HG02981 (cell line): ENCODE data around the gene ZDHHC11B.
"Not testable (repeated sequence)": the region's sequence is repeated elsewhere in the genome, so short reads cannot be mapped to it uniquely, and the experiment has no call there.

Source experiments
- ATAC-seq: cut with Tn5 transposase; IDR thresholded peaks from one replicate; pipeline ENCODE4 v1.9.1; 2021; ENCODE audit warnings: mild to moderate bottlenecking, moderate library complexity; ENCODE audit not compliant: unreplicated experiment

Gene ZDHHC11B

DNA sequence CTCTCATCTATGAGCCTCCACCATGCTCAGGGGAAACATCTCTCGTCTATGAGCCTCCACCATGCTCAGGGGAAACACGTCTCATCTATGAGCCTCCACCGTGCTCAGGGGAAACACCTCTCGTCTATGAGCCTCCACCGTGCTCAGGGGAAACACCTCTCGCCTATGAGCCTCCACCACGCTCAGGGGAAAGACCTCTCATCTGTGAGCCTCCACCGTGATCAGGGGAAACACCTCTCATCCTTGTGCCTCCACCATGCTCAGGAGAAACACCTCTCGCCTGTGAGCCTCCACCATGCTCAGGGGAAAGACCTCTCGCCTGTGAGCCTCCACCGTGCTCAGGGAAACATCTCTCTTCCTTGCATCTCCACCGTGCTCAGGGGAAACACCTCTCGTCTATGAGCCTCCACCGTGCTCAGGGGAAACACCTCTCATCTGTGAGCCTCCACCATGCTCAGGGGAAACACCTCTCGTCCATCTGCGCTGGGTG, 30.3 kb downstream of the ZDHHC11B start:
- ATAC-seq: not testable (repeated sequence)

DNA sequence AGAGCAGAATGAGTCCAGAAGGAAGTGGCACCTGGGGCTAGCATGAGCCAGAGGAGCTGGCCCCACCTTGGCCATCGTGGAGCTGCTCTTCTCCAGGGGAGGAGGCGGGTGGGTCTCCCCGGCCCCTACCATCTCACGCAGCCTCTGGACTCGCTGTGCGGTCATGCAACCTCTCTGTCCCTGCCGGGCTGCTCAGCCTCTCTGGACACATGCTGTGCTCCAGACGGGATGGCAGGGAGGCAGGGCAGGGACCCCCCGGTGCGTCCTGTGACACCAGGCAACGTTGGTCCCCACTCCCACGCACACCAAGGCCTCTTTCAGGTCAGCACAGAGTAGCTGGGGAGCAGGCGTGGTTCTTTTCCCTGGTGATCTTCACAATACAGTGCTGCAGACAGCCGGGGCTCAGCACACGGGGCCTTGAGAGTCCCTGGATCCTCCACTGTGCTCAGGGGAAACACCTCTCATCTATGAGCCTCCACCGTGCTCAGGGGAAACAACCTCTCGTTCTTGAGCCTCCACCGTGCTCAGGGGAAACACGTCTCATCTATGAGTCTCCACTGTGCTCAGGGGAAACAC, 30.9 kb downstream of the ZDHHC11B start:
- ATAC-seq: not testable (repeated sequence)

DNA sequence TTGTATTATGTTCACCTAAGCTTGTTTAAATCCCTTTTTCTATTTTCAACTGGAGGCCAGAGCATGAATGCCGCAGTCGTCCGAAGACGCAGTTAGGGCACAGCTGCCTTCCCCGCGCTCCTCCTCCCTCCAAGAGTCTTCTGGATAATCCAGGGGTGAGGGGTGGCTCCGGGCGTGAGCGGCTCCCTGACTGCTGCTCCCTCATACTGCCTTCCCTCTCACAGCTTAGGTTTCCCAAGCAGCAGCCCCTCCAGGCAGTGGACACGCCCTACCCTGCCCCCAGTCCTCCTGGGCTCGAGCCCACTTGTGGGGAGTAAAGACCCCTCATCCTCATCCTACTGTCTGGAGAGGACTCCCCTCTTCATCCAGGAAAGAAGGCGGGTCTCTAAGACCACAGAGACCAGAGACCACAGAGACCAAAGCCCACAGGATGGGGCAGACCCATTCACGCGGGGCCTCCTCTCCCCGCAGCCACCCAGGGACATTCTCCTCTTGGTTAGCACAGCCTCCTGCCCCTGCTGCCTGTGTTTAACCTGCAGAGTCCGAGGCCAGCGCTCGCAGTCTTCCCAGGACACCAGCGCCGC, 31.9 kb downstream of the ZDHHC11B start:
- not testable (repeated sequence) for ATAC-seq

DNA sequence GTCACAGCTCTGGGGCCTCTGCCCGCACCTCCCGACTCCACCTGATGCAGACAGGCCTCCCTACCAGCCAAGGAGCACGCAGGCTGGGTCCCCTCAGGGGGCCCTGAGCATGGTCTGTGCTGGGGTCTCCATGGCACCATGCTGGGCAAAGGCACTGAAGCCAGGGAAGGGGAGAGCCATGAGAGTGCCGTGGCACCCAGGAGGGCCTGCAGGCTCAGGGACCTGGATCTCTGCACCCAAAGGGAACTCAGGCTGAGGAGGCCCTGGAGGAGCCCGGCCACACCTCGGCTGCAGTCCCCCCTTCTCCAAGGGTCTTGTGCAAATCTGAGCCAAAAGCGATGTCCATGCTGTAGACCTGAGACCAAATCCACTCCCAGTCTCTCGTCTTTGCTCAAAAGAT, 32.5 kb downstream of the ZDHHC11B start:
- not testable (repeated sequence) for ATAC-seq

DNA sequence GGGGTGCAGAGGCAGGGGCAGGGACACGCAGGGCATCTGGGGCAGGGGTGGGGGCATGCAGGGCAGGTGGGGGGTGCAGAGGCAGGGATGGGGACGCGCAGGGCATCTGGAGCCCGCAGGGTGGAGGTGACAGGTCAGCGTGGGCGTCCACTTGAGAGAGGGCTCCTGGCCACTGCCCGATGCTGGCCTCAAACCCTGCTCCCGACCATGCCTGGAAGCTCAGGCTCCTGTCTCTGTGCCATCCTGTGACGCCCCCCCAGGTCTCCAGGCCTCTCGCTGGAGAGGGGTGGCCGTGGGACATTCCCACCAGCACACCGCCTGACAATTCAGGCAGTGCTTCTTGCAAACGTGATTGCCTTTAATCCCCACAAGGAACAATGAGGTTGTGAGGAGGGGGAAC, 33.0 kb downstream of the ZDHHC11B start:
- ATAC-seq: no peak

DNA sequence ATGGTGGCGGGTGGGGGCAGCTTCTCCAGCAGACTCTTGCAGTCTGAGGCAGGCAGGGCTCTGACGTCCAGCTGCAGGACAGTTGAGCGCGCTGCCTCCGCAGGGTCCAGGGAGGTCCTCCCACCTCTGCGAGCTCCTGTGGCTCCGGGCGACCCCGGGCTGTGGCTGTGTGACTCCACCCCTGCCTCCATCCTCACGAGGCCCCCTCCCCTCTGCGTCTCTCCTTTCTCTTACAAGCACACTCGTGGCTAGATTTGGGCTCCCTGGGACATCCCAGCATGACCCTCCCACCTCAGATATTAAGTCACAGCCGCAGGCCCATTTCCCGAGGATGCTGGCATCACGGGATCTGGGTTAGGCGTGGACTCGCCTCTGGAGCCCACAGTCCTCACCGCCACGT, 34.3 kb downstream of the ZDHHC11B start:
- not testable (repeated sequence) for ATAC-seq

DNA sequence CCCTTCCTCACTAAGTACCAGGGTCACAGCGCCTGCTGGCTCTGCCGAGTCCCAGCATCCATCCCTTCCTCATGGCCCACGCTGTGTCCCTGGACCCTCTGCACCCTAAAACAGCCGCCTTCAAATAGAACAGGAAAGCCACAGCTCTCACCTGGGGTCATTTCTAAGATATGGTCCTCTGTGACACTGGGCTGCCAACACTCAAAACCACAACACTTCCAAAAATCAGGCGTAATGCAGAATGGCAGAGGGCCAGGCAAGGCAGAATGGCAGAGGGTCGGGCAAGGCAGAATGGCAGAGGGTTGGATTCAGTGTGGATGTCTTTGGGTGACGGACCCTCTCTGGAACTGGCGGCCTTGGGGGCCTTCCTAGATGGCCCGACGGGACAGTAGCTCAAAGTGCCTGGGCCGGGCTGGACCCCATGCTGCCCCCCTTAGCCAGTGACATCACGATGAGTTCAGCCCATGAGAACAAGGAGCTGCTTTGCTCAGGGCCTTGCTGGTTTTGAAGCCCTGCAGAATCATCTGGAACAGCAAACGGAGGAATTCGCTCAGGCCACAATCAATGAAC, 35.3 kb downstream of the ZDHHC11B start:
- no peak for ATAC-seq

DNA sequence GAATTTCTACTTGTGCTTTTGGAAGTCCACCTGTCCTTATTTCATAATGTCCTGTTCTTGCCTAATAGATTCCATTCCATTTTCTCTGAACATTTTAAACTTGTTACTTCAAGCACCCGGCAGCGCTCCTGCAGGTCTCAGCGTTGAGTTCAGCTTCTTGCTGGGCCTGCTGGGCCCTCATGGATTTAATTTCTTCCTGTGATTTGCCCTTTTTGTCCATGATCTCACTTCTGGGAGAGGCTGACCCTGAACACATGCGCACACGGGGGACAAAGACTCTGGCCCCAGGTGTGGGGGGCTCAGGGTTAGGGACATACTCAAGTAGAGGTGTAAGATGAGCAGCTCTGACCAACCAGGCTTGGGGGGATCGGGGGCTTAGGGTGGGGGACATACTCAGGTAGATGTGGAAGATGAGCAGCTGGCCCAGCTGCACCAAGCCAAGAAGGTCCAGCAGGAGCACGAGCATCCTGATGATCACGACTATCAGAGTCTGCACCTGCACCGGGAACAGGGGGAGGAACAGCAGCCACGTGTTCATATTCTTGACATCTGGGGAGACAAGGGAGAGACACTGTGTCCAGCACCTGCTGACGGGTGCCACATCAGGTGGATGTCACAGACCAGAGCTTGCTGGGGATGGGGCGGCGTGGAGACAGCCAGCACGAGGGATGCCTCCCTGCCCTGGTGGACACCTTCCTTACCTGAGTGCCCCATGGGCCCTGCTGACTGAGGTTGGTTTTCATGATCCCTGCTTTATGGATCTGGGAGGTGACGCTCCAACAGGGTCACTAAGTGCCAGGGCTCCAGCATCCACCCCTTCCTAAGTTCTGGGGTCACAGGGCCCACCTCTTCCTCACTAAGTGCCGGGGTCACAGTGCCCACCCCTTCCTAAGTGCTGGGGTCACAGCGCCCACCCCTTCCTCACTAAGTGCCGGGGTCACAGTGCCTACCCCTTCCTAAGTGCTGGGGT, 36.2 kb downstream of the ZDHHC11B start:
- not testable (repeated sequence) for ATAC-seq

DNA sequence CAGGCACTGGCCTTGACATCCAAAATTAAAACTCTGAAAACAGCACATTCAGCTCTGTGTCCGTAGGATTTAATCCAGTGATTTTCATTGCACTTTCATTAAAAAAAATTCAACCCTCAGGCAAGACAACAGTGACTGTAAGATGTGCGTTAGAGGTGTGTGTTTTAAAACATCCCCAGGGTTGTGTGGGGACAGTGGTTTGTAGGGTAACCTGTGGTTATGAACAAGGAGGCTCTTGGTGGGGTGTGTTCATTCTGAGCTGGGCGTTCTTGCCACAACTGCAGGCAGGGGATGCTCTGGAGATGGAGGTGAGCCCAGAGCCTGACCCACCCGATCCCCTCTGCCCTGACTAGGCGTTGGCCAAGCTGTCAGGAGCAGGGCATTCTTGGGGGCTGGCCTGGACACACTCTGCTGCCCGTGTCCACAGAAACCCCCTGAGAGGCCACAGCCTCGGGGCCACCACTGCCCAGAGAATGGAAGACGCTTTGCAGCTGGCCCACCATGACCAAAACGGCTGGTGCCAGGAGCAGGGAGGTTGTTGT, 37.2 kb downstream of the ZDHHC11B start:
- not testable (repeated sequence) for ATAC-seq

DNA sequence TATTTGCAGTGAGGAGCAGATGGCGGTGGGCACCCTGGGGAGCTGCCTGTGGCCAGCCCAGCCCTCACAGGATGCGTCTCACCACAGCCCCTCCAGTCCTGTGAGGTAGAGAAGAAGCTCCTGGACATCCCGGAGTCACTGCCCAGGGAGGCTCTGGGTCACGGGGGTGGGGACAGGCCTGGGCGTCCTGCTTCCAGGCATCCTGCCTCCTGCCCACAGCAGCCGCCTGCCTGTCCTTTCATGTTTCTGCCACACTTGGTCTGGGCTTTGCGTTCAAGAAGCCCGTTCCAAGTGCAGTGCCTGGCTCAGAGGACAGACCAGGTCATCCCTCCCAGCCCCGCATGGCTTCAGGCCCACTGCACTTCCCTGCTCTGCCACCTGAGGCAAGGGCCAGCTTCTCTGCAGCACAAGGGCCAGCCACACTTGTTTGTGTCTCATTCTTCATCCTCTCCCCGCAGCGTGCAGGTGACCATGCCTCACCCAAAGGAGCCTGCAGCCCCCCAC, 38.2 kb downstream of the ZDHHC11B start:
- ATAC-seq: no peak

DNA sequence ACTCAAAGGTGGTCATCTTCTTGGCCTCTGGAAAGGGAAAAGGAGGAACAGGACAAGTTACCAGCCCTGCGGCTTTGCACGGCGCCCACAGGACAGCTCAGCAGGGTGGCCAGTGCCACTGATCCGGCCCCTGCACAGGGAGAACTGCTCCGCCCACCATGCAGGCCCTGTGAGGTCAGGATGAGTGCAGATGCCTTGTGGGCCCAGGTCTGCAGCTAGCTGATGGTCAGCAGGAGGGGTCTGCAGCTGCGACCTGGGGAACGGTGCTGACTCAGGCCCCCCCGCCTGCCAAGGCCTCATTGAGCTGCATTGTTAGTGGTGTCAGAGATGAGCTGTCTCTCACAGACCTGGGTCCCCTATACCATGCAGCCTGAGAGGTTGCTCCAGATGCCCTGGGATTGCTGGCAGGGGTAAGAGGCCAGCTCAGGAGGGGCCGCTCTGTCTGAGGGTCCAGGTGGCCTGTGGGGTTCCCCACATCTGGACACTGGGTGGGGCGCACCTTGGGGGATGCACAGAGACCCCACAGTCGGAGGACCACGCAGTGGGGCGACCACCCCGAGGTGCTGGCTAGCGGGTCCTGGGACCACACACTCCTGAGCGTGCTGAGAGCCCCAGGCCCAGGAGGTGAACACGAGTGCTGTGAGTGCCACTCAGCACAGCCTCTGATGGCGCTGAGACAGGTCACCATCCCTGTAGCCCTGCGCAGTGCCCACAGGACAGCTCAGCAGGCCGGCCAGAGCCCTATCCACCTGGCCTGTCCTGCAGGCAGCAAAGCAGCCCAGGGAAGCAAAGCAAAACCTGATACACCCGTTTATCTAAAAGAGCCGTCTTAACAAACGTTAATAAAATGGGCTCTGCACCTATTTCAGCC, 39.0 kb downstream of the ZDHHC11B start:
- not testable (repeated sequence) for ATAC-seq

DNA sequence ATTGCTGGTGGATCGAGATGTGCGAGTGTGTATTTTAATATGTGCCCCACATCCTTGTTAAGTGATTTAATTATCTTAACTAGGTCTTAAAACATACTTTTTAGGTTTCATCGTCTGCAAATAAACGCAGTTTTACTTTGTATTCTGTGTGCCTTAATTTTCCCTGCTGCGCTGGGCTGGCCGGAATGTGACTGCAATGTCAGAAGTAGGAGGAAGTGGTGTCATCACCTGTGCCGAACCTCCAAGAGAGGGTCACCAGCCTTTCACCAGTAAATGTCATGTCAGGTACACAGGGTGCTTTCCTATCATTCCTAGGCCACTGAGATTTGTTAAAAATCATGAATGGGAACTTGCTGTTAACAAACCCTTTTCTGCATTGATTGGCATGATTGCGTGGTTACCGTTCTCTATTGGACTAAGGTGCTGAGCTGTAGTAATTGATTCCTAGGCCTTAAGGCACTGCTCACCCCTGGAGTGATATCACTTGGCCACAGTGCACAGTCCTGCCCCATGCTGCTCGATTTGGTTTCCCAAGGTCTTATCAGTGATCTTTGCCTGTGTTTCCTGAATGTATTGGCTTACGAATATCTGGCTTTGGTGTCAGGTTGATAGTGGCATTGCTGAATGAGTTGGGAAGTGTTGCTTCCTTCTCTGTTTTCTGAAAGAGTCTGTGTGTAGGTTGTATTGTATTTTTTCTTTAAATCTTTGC, 40.7 kb downstream of the ZDHHC11B start:
- ATAC-seq: not testable (repeated sequence)

DNA sequence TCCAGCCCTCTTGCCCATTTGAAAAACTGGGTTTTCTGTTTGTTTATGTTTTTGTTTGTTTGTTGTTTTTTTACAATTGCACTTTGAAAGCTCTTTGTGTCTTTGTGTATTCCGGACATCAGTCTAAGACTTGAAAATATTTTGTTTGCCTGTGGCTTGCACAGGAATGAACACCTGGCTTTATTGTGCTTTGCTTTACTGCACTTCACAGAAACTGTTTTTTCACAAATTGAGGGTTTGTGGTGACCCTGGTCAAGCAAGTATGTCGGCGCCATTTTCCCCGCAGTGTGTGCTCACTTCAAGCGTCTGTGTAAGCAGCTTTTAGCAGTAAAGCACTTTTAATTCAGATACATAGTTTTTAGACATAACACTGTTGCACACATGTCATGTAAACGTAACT, 42.3 kb downstream of the ZDHHC11B start:
- ATAC-seq: not testable (repeated sequence)

DNA sequence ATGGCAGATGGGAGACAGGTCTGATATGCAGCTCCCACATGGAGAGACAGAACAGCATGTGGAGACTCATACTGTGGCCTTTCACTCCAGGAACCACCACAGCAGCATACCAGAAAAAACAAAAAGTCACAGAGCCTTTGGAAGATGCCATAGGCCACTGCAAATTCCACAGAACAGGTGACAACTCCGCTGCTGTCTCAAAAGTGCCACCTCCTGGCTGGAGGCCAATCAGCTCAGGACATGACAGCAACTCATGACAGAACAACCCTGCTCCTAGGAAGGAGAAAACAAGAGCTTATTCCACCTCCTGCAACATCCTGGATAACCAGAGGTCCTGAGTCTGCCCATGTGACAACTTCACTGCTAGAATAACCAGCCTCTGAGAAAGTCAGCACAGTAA, 50.4 kb downstream of the ZDHHC11B start:
- not testable (repeated sequence) for ATAC-seq

DNA sequence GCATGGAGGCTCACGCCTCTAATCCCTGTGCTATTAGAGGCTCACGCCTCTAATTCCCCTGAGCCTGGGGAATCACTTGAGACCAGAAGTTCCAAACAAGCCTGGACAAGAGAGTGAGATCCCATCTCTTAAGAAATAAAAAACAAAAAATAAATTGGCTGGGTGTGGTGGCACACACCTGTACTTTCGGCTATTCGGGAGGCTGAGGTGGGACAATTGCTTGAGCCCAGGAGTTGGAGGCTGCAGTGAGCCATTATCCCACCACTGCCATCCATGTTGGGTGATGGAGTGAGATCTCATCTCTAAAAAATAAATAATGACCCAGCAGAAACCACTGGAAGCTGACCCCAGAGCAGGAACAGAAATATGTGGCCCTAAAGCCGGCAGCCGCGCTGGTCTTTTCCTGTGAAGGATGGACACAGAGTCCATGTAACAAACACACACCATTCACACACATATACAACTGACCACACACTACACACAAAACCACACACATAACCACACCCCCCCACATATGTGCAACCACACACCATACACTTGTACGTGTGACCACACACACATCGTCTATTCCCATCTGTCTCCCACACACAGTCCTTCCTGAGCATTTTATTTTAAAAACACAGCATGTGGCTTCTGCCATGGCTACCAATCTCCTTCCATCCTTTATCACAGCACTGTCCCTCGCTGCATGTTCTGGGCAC, 51.6 kb downstream of the ZDHHC11B start:
- ATAC-seq: not testable (repeated sequence)

DNA sequence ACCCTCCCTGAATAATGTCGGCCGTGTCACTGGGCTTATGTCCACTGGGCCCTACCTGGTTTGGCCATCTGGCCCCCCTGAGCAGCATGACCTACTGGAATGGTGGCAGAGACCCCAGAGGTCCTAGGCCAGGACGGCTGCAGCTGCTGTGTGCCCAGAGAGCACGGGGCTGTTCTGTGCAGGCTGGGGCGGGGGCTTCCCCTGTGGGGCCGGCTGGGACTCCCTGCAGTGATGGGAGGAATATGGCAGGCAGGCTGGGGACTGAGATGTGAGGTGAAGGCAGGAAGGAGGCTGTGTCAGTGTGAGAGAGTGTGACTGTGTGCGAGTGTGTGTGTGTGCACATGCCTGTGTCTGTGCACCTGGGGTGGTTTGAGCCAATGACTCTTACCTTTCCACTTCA, 55.3 kb downstream of the ZDHHC11B start:
- ATAC-seq: not testable (repeated sequence)

DNA sequence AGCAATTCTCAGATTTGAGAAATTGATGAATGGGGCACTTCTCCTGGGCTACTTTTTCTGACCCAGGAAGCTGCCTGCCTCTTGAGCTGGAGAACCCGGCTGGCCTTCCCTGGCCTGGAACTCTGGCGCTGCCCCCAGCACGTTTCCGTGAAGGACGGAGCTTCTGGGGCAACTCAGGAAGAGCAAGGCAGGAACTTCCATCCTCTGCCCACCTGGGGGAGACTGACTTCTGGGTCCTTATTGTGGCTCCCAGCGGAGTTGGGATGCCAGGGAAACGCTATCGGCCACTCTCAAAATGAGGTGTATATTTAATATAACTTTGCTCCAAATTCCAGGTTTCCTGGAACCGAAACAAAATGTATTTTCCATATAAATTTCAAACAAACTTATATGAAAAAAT, 57.4 kb downstream of the ZDHHC11B start:
- ATAC-seq: not testable (repeated sequence)

DNA sequence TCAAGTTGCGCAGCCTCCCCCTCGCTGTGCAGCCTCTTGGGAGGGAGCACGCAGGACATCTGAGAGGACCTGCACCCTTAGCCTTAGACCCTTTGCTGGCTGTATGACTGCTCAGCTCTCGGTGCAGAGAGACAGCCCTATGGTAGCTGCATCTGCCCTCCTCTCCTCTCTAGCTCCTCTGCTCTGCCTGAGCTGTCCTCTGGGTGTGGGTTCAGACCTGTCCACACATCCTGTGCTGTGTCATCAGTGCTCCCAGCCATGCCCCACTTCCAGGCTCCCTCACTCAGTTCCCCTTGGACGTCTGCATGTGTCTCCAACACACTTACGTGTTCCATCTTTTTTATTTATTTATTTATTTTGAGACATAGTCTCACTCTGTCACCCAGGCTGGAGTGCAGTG, 60.7 kb downstream of the ZDHHC11B start:
- not testable (repeated sequence) for ATAC-seq
